ENCODE data around the gene EEF1E1. TPM values are rescaled to one million over a fixed set of nuclear protein-coding genes. Genes with fewer than 3 reads are reported as not detected.

The EEF1E1 gene
- total RNA-seq, 3 donors from 2014 or later = 88.6 to 104 (median 96.8) TPM

Other genes with a start within 250 kb of the EEF1E1 start
- gene TXNDC5, start 191.8 kb downstream of the EEF1E1 start, total RNA-seq = 100 to 1,000 TPM; 121 to 131 (median 122) TPM
- 10 to 100 TPM; 11.2 to 15.2 (median 15.0) TPM for gene BLOC1S5, start 38.2 kb downstream of the EEF1E1 start, total RNA-seq